ENCODE measurements around the gene SLC25A53. TPM values are rescaled to one million over a fixed set of nuclear protein-coding genes. Genes with fewer than 3 reads are reported as not detected.

Gene SLC25A53
- total RNA-seq, 4 donors from 2014 or later = 1.7 to 19.5 (median 5.0) TPM

GRCh38 chrX:104134583-104135261 lies 22.1 kb downstream of the SLC25A53 start:
- peaks cover 0 to 5% (median 0%) of the 10 kb centered on the region in 3 donors for H3K4me1 ChIP-seq
- DNase-seq = no peak
- no peak overlapping the region for H3K4me3 ChIP-seq
- no peaks in the 10 kb centered on the region for H3K9me3 ChIP-seq
- TF ChIP-seq CTCF (IDR thresholded peaks at IDR 0.05) = no peak
- TF ChIP-seq POLR2A (IDR thresholded peaks at IDR 0.05) = no peak
- no peaks in the 10 kb centered on the region for H3K27me3 ChIP-seq
- H3K36me3 ChIP-seq = peaks cover 0 to 15% (median 0%) of the 10 kb centered on the region in 3 donors
- peak overlapping the region in 1 of 4 donors; percentile 36 for H3K27ac ChIP-seq
- intact Hi-C loops (cut with DNase I) = no loop called here
- 67 to 76% methylated on average over 5 of the region's 5 CpGs for WGBS, 2 donors

GRCh38 chrX:104130808-104131207 lies 26.0 kb downstream of the SLC25A53 start:
- WGBS, 2 donors = 80 to 94% methylated on average over 6 of the region's 6 CpGs
- H3K4me1 ChIP-seq = no peaks in the 10 kb centered on the region

GRCh38 chrX:104126856-104127255 lies 30.0 kb downstream of the SLC25A53 start:
- Histone ChIP-seq H3K27me3 (no peaks in the 10 kb centered on the region), H3K9me3 (no peaks in the 10 kb centered on the region), H3K4me1 (no peaks in the 10 kb centered on the region), H3K36me3 (peaks cover 0 to 25% (median 0%) of the 10 kb centered on the region in 3 donors), H3K27ac (no peak overlapping the region), H3K4me3 (no peak overlapping the region)
- 57 to 84% methylated on average over 2 of the region's 2 CpGs for WGBS, 2 donors
- no peak for DNase-seq
- TF ChIP-seq POLR2A (IDR thresholded peaks at IDR 0.05) = no peak
- no peak for TF ChIP-seq CTCF (IDR thresholded peaks at IDR 0.05)
- intact Hi-C loops (cut with DNase I) = no loop called here

More at GRCh38 chrX:104130808-104131207, 26.0 kb downstream of the SLC25A53 start:
- Histone ChIP-seq H3K27me3 (no peaks in the 10 kb centered on the region), H3K27ac (no peak overlapping the region), H3K4me3 (no peak overlapping the region), H3K36me3 (peaks cover 0 to 17% (median 0%) of the 10 kb centered on the region in 3 donors), H3K9me3 (no peaks in the 10 kb centered on the region)
- intact Hi-C loops (cut with DNase I) = no loop called here
- TF ChIP-seq POLR2A (IDR thresholded peaks at IDR 0.05) (no peak), CTCF (IDR thresholded peaks at IDR 0.05) (no peak)
- no peak for DNase-seq

GRCh38 chrX:104122829-104123228 lies 34.0 kb downstream of the SLC25A53 start:
- no peak for TF ChIP-seq CTCF (IDR thresholded peaks at IDR 0.05)
- TF ChIP-seq POLR2A (IDR thresholded peaks at IDR 0.05) = no peak
- Histone ChIP-seq H3K4me1 (no peaks in the 10 kb centered on the region), H3K27ac (no peak overlapping the region), H3K27me3 (peaks cover 0 to 3% (median 0%) of the 10 kb centered on the region in 4 donors), H3K9me3 (no peaks in the 10 kb centered on the region), H3K4me3 (no peak overlapping the region), H3K36me3 (peaks cover 0 to 10% (median 0%) of the 10 kb centered on the region in 3 donors)
- WGBS, 2 donors = 64% methylated on average over 4 of the region's 5 CpGs; no CpG with 5 or more reads in 1 of the 2 donors
- no peak for DNase-seq
- intact Hi-C loops (cut with DNase I) = no loop called here

- Histone ChIP-seq H3K36me3 (no peaks in the 10 kb centered on the region), H3K4me3 (no peak overlapping the region), H3K4me1 (no peaks in the 10 kb centered on the region), H3K9me3 (no peaks in the 10 kb centered on the region), H3K27me3 (peaks cover 0 to 3% (median 0%) of the 10 kb centered on the region in 4 donors), H3K27ac (no peak overlapping the region)
- TF ChIP-seq POLR2A (IDR thresholded peaks at IDR 0.05) (no peak), CTCF (IDR thresholded peaks at IDR 0.05) (no peak)
- WGBS, 2 donors = 93 to 100% methylated on average over 1 of the region's 1 CpG
- DNase-seq = no peak
- intact Hi-C loops (cut with DNase I) = no loop called here
Measured at GRCh38 chrX:104118765-104119164, 38.0 kb downstream of the SLC25A53 start.
